A673 (cell line): Measurements from ENCODE around the gene GCNT4. TPM values are rescaled to one million over a fixed set of nuclear protein-coding genes. Genes with fewer than 3 reads are reported as not detected.

Experiments
- BruUV-seq: library from RNA; stranded (reverse); fragments of 400-500 nt; replicated peaks from 2 replicates; lab custom pipeline; 2021; lab: Mats Ljungman, UMichigan
- CTCF ChIA-PET: fragments of 300-600 bp; sonication (Branson Sonifier 250); formaldehyde crosslinking; loops from one replicate; lab custom pipeline; 2022; ENCODE audit warnings: antibody characterized with exemption; lab: Charles Lee
- POLR2A ChIA-PET: fragments of 300-600 bp; sonication (Branson Sonifier 250); formaldehyde crosslinking; loops from one replicate; lab custom pipeline; 2022; ENCODE audit warnings: antibody characterized with exemption; ENCODE audit not compliant: low non-redundant PET; lab: Charles Lee
- DNase-seq: peaks from one replicate; pipeline ENCODE4 v3.0.0-alpha.2; 2015; ENCODE audit warnings: low spot score
- H3K27ac ChIP-seq: fragments of 200-600 bp; sonication (generic); 2 replicates; pipeline ENCODE4 v1.5.1; 2016; ENCODE audit warnings: mixed run types, low read depth, mild to moderate bottlenecking, mixed read lengths, antibody characterized with exemption, low read length; ENCODE audit not compliant: poor library complexity, severe bottlenecking
- H3K27me3 ChIP-seq: fragments of 200-600 bp; sonication (generic); replicated peaks from 2 replicates; pipeline ENCODE4 v1.6.1; 2017; ENCODE audit warnings: mixed run types, low read depth, mild to moderate bottlenecking, mixed read lengths, antibody characterized with exemption, low read length; ENCODE audit not compliant: insufficient read depth, poor library complexity
- H3K36me3 ChIP-seq: fragments of 200-600 bp; sonication (generic); 2 replicates; pipeline ENCODE4 v1.6.1; 2016; ENCODE audit warnings: mixed run types, mild to moderate bottlenecking, mixed read lengths, antibody characterized with exemption, low read length; ENCODE audit not compliant: insufficient read depth, poor library complexity, severe bottlenecking
- H3K4me1 ChIP-seq: fragments of 200-600 bp; sonication (generic); 2 replicates; pipeline ENCODE4 v1.6.1; 2017; ENCODE audit warnings: mixed run types, mild to moderate bottlenecking, mixed read lengths, antibody characterized with exemption, low read length; ENCODE audit not compliant: insufficient read depth, poor library complexity, severe bottlenecking
- H3K4me3 ChIP-seq: fragments of 200-600 bp; sonication (generic); 2 replicates; pipeline ENCODE4 v1.5.1; 2016; ENCODE audit warnings: low read depth, mixed run types, mild to moderate bottlenecking, mixed read lengths, low read length; ENCODE audit not compliant: poor library complexity, severe bottlenecking
- H3K9me3 ChIP-seq: fragments of 200-600 bp; sonication (generic); 2 replicates; pipeline ENCODE4 v1.6.1; 2016; ENCODE audit warnings: mixed run types, low read depth, mild to moderate bottlenecking, mixed read lengths, antibody characterized with exemption, low read length; ENCODE audit not compliant: poor library complexity, severe bottlenecking
- EZH2 ChIP-seq: fragments of 200-600 bp; sonication (generic); IDR thresholded peaks from 2 replicates; pipeline ENCODE4 v1.6.1; 2017; ENCODE audit warnings: borderline replicate concordance, low read depth, mild to moderate bottlenecking, mixed read lengths, antibody characterized with exemption, low read length; ENCODE audit not compliant: poor library complexity, severe bottlenecking
- intact Hi-C: fragments of 100-400 bp; cut with micrococcal nuclease; formaldehyde crosslinking; loops from one replicate; pipeline ENCODE4 v1.10.0; 2022; ENCODE audit not compliant: unreplicated experiment
- total RNA-seq: library from RNA; stranded (reverse); gene quantifications from 2 replicates; pipeline ENCODE4 v1.2.3, GENCODE V29; 2021
- TF ChIP-seq, protein P1 (sequence below): fragments of 300-800, 200-600 bp; sonication (generic); conservative IDR thresholded peaks from 2 replicates; pipeline ENCODE4 v1.5.1; 2017; ENCODE audit warnings: low read depth, mild to moderate bottlenecking, antibody characterized with exemption, low read length, moderate library complexity, mixed read lengths

Gene GCNT4
- total RNA-seq, 1 experiment from 2014 or later: 2.5 TPM

DNA sequence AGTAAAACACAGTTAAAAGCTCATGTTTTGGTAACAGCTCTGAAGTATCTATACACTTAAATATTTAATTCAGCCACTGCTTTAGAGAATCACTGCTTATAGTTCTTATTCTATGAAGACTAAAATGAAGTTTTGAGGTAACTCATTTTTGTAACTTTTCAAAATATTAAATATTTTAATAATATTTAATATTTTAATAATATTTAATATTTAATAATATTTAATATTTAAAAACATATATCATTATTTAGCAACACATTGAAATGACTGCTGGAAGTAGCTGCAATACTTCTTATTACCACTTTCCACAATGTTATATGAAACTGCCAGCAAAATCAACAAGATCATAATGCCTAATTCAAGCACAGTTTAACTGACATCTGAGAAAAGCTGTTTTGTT is 18.7 kb upstream of the GCNT4 start:
- CTCF ChIA-PET: no interaction called here
- Histone ChIP-seq H3K4me1 (no peaks in the 10 kb centered on the region), H3K27me3 (no peaks in the 10 kb centered on the region), H3K27ac (no peak overlapping the region), H3K9me3 (no peaks in the 10 kb centered on the region), H3K4me3 (no peak overlapping the region), H3K36me3 (no peaks in the 10 kb centered on the region)
- DNase-seq: no peak
- POLR2A ChIA-PET: no interaction called here
- intact Hi-C loops: no loop called here
- TF ChIP-seq EZH2: no peak
- BruUV-seq: no TSS peak

DNA sequence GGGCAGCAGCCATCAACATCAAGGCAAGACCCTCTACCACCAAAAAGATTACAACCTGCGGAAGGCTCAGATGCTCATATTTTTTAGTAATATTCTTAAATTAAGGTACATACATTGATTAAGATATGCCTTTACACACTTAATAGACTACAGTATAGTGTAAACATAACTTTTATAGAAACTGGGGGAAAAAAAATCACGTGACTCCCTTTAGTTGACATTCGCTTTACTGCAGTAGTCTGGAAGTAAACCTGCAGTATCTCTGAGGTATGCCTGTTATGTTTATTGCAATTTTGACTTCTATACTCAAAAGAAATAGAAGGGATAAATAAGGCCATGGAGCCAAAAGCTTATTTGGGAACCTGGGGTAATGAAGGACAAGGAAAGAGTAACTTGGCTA is 15.1 kb upstream of the GCNT4 start:
- H3K4me3 ChIP-seq: no peak overlapping the region
- H3K36me3 ChIP-seq: no peaks in the 10 kb centered on the region
- H3K4me1 ChIP-seq: no peaks in the 10 kb centered on the region
- H3K9me3 ChIP-seq: no peaks in the 10 kb centered on the region
- no peak for DNase-seq
- ChIA-PET CTCF (no interaction called here), POLR2A (no interaction called here)
- TF ChIP-seq, protein P1, sequence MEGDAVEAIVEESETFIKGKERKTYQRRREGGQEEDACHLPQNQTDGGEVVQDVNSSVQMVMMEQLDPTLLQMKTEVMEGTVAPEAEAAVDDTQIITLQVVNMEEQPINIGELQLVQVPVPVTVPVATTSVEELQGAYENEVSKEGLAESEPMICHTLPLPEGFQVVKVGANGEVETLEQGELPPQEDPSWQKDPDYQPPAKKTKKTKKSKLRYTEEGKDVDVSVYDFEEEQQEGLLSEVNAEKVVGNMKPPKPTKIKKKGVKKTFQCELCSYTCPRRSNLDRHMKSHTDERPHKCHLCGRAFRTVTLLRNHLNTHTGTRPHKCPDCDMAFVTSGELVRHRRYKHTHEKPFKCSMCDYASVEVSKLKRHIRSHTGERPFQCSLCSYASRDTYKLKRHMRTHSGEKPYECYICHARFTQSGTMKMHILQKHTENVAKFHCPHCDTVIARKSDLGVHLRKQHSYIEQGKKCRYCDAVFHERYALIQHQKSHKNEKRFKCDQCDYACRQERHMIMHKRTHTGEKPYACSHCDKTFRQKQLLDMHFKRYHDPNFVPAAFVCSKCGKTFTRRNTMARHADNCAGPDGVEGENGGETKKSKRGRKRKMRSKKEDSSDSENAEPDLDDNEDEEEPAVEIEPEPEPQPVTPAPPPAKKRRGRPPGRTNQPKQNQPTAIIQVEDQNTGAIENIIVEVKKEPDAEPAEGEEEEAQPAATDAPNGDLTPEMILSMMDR: no peak
- no peak for TF ChIP-seq EZH2
- intact Hi-C loops: no loop called here
- H3K27me3 ChIP-seq: no peaks in the 10 kb centered on the region
- no TSS peak for BruUV-seq
- no peak overlapping the region for H3K27ac ChIP-seq

DNA sequence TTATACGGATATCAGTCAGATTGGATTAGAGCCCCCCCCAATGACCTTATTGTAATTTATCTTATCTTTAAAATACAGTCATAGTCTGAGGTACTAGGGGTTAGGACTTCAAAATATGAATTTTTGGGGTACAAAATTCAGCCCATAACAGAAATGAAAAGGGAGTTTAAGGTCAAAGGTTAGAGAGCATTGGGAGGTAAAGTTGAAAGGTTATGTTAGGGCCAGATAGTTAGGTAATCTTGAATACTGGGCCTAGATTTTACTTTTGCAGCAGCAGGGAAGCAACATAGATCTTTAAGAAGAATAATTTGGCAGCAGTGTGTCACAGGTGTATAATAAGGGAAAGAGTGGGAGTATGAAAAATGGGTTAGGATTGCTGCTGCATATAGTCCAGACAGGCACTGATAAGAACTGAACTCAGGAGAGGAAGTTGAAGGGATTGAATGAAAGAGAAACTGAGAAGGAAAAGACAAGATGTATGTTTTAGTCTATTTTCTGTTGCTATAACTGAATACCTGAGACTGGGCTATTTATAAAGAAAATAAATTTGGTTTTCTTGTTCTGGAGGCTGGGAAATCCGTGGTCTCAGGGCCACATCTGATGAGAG is 10.7 kb upstream of the GCNT4 start:
- no peak overlapping the region for H3K27ac ChIP-seq
- intact Hi-C loops: no loop called here
- H3K27me3 ChIP-seq: no peaks in the 10 kb centered on the region
- H3K9me3 ChIP-seq: no peaks in the 10 kb centered on the region
- H3K4me3 ChIP-seq: no peak overlapping the region
- H3K4me1 ChIP-seq: no peaks in the 10 kb centered on the region
- TF ChIP-seq, protein P1: no peak
- no peak for TF ChIP-seq EZH2
- POLR2A ChIA-PET: no interaction called here
- no peaks in the 10 kb centered on the region for H3K36me3 ChIP-seq
- no peak for DNase-seq
- BruUV-seq: no TSS peak
- CTCF ChIA-PET: no interaction called here
